ENCODE measurements around the gene ZACN.

- TF ChIP-seq CTCF (IDR thresholded peaks at IDR 0.05) (no peak), POLR2A (IDR thresholded peaks at IDR 0.05) (no peak)
Measured at GRCh38 chr17:76085731-76086366, 6.9 kb downstream of the ZACN start.

Data from uterus (tissue), 2 donors.